ENCODE measurements around the gene TBCD. TPM values are rescaled to one million over a fixed set of nuclear protein-coding genes. Genes with fewer than 3 reads are reported as not detected.

The TBCD gene
- total RNA-seq, 2 donors from 2014 or later = 64.0 to 123 TPM

DNA sequence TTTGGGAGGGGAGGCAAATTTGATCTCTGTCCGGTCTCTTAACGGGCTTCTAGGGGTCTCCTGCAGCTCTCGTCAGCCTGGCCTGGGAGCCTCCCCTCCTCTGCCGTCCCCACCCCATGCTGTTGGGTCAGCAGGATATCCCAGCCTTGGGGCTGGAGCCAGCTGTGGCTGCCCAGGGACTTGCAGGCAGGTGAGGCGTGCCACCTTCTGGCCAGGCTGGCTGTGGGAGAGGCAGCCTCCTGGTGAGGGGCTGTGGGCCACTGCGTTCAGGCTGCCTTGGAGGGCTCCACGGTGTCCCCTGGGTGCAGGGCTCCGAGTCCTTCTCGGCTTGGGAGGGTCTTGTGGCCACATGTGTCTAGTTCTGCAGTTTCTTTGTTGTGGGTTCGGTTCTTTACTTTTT lies 34.6 kb downstream of the TBCD start:
- WGBS = 84% methylated on average over 6 of the region's 10 CpGs
- Histone ChIP-seq H3K9me3 (no peaks in the 10 kb centered on the region), H3K4me1 (replicated peaks) (peaks cover 2% of the 10 kb centered on the region), H3K27ac (peak overlapping the region in 1 of 2 donors; percentile 45), H3K27me3 (replicated peaks; ENCODE audit: insufficient read depth) (no peaks in the 10 kb centered on the region), H3K36me3 (no peaks in the 10 kb centered on the region), H3K4me3 (no peak overlapping the region)
- intact Hi-C loops (cut with DNase I) = no loop called here
- DNase-seq (ENCODE audit: low spot score) = no peak
- TF ChIP-seq, protein P1, sequence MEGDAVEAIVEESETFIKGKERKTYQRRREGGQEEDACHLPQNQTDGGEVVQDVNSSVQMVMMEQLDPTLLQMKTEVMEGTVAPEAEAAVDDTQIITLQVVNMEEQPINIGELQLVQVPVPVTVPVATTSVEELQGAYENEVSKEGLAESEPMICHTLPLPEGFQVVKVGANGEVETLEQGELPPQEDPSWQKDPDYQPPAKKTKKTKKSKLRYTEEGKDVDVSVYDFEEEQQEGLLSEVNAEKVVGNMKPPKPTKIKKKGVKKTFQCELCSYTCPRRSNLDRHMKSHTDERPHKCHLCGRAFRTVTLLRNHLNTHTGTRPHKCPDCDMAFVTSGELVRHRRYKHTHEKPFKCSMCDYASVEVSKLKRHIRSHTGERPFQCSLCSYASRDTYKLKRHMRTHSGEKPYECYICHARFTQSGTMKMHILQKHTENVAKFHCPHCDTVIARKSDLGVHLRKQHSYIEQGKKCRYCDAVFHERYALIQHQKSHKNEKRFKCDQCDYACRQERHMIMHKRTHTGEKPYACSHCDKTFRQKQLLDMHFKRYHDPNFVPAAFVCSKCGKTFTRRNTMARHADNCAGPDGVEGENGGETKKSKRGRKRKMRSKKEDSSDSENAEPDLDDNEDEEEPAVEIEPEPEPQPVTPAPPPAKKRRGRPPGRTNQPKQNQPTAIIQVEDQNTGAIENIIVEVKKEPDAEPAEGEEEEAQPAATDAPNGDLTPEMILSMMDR (IDR thresholded peaks at IDR 0.05) = peak in 1 of 4 experiments; percentile 20
- TF ChIP-seq POLR2A (IDR thresholded peaks at IDR 0.05) (no peak), POLR2AphosphoS5 (IDR thresholded peaks at IDR 0.05) (no peak)

DNA sequence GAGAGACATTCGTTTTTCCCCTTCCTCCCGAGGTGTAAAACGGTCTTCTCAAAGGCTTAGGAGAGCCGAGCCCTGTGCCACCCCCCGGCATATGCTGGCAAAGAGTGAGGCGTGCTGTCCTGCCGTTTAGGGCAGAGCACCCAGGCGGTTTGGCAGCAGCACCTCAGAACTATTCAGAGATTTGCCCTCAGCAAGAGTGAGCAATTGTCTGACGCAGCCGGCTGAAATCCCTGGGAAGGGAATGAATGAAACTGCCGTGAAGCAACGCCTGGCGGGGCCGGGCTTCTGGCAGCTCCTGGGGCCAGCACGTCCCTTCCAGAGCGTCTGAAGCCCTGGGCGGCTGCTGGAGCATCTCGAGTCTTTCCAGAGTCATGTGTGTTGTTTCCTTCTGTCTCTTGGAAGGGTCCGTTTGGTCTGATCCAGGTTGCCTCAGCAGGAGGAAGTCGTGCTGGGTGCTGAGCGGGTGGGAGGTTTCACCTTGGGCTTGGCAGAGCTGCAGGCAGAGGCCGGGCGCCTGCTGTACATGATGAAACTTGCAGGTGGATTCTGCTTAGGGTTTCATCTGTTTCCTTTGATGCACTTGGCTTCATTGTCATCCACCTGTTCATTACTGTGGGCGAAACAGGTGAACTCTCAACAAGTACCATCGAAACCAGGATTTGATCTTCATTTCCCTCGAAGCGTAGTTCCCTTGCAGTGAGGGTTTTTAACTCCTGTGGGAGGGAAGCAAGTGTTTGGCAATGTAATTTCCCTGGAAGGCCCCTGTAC lies 35.4 kb downstream of the TBCD start:
- Histone ChIP-seq H3K4me3 (no peak overlapping the region), H3K36me3 (no peaks in the 10 kb centered on the region), H3K27ac (peak overlapping the region; percentile 8 to 45), H3K4me1 (replicated peaks) (peaks cover 2% of the 10 kb centered on the region), H3K27me3 (replicated peaks; ENCODE audit: insufficient read depth) (no peaks in the 10 kb centered on the region), H3K9me3 (no peaks in the 10 kb centered on the region)
- peak; percentile 69 for DNase-seq (ENCODE audit: low spot score)
- 44% methylated on average over 27 of the region's 27 CpGs for WGBS
- intact Hi-C loops (cut with DNase I) = no loop called here
- peak; percentile 35 for TF ChIP-seq POLR2A (IDR thresholded peaks at IDR 0.05)
- TF ChIP-seq POLR2AphosphoS5 (IDR thresholded peaks at IDR 0.05) = peak; percentile 64
- TF ChIP-seq, protein P1 (IDR thresholded peaks at IDR 0.05) = peak in 1 of 4 experiments; percentile 14

DNA sequence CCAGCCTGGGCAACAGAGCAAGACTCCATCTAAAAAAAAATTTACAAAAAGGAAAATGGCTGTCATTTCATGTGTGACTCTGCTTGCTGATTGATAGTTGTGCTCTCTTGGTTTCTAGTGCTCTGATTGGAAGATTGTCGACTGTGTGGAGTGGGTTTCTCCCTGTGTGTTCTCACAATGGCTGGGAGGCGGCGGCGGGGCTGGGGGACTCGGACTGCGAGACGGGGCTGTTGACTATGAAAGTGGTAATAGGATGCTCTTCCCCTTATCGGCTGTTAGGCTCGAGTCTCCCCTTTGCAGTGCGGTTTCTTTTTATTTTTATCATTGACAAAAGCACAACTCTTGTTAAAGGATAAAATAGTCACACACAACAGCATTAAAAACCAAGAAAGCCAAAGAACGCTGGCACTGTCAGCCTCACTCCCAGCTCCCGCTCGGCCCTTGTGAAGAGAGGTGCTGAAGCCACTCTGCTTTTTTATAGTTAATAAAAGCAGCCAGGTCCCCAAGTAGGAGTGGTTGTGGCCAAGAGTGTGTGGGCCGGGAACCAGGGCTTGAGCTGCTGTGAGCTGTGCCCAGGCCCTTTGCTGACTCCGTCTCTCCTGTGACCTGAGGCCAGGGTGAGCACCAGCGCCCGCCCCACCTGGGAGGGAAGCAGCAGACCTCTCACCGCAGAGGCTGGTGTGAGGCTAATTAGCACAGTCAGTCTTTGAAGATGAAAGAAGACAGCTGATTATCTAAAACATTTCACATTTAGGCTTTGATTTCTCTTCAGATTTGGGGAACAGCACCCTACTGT lies 36.5 kb downstream of the TBCD start:
- no peak for DNase-seq (ENCODE audit: low spot score)
- no peak overlapping the region for H3K27ac ChIP-seq
- intact Hi-C loops (cut with DNase I) = no loop called here
- H3K27me3 ChIP-seq (replicated peaks; ENCODE audit: insufficient read depth) = no peaks in the 10 kb centered on the region
- TF ChIP-seq POLR2A (IDR thresholded peaks at IDR 0.05) = no peak
- no peak for TF ChIP-seq POLR2AphosphoS5 (IDR thresholded peaks at IDR 0.05)
- TF ChIP-seq, protein P1 (IDR thresholded peaks at IDR 0.05) = no peak
- no peak overlapping the region for H3K4me3 ChIP-seq
- no peaks in the 10 kb centered on the region for H3K9me3 ChIP-seq
- peaks cover 2% of the 10 kb centered on the region for H3K4me1 ChIP-seq (replicated peaks)
- no peaks in the 10 kb centered on the region for H3K36me3 ChIP-seq
- WGBS = 78% methylated on average over 18 of the region's 18 CpGs

DNA sequence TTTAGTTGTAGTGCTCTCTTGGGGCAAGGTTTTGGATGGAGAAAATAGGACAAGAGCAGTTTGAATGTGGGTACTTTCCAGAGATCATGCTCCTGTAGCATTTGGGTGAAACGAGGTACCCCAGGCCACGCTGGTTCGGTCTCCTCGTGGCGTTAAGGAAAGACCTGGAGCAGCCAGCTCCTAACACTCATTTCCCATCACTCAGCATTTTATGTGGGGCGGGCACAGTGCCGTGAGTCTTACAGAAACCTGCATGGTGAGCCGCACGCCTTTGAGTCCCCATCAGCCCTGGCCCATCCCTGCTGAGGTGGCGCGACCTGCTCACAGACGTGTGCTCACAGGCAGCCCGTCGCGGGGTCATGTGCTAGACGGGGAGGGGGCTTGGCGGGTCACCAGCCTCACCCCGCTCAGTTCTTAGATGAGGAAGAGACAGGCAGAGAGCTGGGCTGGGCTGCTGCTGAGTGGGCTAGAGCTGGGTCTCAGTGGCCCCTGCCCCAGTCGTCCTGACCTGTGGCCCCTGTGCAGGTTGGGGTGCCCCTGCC lies 37.3 kb downstream of the TBCD start:
- Histone ChIP-seq H3K36me3 (no peaks in the 10 kb centered on the region), H3K4me1 (replicated peaks) (peaks cover 2% of the 10 kb centered on the region), H3K27ac (no peak overlapping the region), H3K27me3 (replicated peaks; ENCODE audit: insufficient read depth) (no peaks in the 10 kb centered on the region), H3K4me3 (no peak overlapping the region), H3K9me3 (no peaks in the 10 kb centered on the region)
- DNase-seq (ENCODE audit: low spot score) = no peak
- intact Hi-C loops (cut with DNase I) = no loop called here
- 77% methylated on average over 10 of the region's 19 CpGs for WGBS
- no peak for TF ChIP-seq POLR2A (IDR thresholded peaks at IDR 0.05)
- TF ChIP-seq POLR2AphosphoS5 (IDR thresholded peaks at IDR 0.05) = no peak
- TF ChIP-seq, protein P1 (IDR thresholded peaks at IDR 0.05) = no peak
